NK-92 treated with Interleukin-12 subunit alpha and Interleukin-12 subunit beta, amount 100 ng/mL, for 24 hours (cell line): Measurements from ENCODE around the gene ZNF710.
"Not testable (repeated sequence)": the region's sequence is repeated elsewhere in the genome, so short reads cannot be mapped to it uniquely, and the experiment has no call there.

Source experiments
- DNase-seq: peaks from one replicate; lab custom pipeline; 2025; lab: John Stamatoyannopoulos, UW

Gene ZNF710, protein sequence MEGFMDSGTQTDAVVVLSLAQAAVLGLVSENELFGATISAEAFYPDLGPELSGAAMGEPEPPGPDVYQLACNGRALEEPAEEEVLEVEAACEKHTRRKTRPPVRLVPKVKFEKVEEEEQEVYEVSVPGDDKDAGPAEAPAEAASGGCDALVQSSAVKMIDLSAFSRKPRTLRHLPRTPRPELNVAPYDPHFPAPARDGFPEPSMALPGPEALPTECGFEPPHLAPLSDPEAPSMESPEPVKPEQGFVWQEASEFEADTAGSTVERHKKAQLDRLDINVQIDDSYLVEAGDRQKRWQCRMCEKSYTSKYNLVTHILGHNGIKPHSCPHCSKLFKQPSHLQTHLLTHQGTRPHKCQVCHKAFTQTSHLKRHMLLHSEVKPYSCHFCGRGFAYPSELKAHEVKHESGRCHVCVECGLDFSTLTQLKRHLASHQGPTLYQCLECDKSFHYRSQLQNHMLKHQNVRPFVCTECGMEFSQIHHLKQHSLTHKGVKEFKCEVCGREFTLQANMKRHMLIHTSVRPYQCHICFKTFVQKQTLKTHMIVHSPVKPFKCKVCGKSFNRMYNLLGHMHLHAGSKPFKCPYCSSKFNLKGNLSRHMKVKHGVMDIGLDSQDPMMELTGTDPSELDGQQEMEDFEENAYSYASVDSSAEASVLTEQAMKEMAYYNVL

DNA sequence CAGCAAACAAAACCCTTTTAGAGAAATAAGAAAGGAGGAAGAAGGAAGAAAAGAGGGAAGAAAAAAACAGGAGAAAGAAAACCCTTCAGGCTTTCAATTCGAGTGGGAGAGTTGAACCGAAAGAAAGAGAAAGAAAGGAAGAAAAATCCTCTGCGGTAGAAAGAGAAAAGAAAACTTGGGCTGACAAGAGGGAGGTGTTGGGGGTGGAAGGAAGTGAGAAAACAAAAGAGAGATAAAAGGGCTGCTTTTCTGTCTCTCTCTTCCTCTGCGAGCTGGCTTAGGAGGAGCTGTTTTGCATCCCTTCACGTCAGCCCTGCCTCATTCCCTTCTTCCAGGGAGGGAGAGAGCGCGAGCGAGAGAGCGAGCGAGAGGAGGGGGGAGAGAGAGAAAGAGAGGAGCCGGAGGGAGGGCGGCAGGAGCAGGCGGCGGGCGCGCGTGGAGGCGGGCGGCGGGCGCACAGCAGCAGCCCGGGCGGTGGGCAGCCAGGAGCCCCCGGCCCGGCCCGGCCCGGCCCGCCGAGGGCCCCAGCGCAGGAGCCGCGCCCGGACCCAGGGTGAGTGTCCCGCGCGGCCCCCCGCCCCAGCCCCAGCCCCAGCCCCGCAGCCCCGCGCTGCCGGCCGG is at the start of gene ZNF710:
Gene ZNF710, plus strand, starts transcription at position 263 of the 621 bp plus-strand sequence. CDS start 65,814 bp downstream, outside the sequence.
- DNase-seq: peak; percentile 16

- DNase-seq: no peak
Measured at GRCh38 chr15:89954541-89954940, 46.6 kb upstream of the ZNF710 start.

DNA sequence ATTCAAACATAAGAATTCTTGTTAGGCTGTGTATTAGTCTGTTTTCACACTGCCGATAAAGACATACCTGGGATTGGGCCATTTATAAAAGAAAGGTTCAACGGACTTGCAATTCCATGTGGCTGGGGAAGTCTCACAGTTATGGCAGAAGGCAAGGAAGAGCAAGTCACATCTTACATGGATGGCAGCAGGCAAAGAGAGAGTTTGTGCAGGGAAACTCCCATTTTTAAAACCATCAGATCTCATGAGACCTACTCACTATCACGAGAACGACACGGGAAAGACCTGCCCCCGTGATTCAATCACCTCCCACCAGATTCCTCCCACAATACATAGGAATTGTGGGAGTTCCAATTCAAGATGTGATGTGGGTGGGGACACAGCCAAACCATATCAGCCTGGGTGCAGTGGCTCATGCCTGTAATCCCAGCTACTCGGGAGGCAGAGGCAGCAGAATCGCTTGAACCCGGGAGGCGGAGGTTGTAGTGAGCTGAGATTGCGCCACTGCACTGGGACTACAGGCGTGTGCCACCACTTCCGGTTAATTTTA is 45.6 kb upstream of the ZNF710 start:
- DNase-seq: not testable (repeated sequence)

- DNase-seq: no peak
Measured at GRCh38 chr15:89958107-89958805, 42.9 kb upstream of the ZNF710 start.

GRCh38 chr15:89963301-89964231 is 37.6 kb upstream of the ZNF710 start:
- no peak for DNase-seq

DNA sequence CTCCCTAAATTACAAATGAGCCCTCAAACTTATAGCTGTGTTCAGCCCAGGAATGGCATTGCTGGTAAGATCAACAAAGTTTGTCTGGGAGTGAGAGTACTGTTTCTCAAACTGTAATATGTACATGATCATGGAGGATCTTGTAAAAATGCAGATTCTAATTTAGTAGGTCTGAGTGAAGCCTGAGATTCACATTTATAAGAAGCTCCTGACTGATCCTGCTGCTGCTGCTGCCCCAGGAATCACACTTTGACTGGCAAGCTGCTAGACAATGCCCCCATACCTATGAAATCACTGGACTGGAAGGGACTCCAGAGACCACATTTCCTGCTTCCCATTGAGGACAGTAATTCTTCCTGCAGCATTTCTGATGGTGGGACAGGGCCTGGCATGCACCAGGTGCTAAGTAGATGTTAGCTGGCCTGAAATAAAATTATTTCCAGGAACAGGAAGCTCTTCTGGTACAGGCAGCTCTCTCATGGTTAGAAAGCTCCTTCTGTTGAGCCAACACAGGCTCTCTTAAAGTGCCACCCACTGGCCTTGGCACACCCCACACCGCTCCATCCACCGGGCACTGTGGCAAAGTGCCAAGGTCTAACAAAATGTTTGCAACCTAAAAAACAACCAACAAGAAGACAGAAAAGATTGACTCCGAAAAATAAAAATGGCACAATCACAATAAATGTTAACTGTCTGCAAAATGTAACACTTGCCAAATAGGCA is 36.7 kb upstream of the ZNF710 start:
- DNase-seq: no peak

GRCh38 chr15:89967881-89968280 is 33.2 kb upstream of the ZNF710 start:
- DNase-seq: no peak

GRCh38 chr15:89971592-89971997 is 29.5 kb upstream of the ZNF710 start:
- peak; percentile 58 for DNase-seq

DNA sequence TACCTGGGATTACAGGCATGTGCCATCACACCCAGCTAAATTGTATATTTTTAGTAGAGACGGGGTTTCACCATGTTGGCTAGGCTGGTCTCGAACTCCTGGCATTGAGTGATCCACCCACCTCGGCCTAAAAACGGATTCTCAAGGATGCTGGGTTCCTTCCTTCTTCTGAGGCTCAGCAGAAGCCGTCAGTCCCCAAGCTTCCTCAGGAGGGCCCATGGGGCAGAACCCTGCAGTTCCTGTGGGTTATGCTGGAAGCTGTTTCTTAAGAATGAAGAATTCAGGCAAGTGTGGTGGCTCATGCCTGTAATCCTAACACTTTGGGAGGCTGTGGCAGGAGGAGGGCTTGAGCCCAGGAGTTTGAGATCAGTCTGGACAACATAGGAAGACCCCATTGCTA is 29.0 kb upstream of the ZNF710 start:
- no peak for DNase-seq

GRCh38 chr15:89975482-89976245 is 25.5 kb upstream of the ZNF710 start:
- DNase-seq: no peak

- no peak for DNase-seq
Measured at GRCh38 chr15:89976246-89976600, 24.9 kb upstream of the ZNF710 start.

GRCh38 chr15:89977836-89978235 is 23.3 kb upstream of the ZNF710 start:
- DNase-seq: not testable (repeated sequence)

- DNase-seq: no peak
Measured at GRCh38 chr15:89978914-89979313, 22.2 kb upstream of the ZNF710 start.

- DNase-seq: no peak
Measured at GRCh38 chr15:89980896-89981295, 20.2 kb upstream of the ZNF710 start.

DNA sequence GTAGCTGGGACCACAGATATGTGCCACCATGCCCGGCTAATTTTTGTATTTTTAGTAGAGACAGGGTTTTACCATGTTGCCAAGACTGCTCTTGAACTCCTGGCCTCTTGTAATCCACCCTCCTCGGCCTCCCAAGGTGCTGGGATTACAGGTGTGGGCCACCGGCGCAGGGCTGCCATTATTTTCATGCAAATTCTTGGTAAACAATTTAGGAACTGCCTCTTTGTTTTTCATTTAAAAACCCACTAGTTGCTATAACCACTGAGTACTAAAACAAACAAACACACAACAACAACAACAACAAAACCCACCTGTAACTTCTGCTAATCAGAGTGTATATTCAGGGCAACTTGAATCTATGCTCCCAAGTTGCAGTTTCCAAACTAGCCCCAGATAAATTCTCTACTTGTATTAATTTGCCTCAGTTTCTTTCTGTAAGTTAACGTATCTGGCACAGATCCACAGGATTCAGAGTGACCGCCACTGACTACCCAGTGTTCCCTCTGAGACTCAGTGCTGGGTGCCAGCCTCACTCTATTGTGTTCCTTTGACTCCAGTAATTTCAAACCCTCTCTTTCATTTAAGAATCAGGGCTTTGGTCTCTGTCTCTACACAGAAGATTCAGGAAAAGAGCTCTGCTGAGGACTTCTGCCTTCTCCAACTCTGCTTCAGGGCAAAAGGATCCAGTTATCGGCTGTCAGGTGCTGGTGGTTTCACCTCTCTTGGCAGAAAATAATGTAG is 18.6 kb upstream of the ZNF710 start:
- no peak for DNase-seq

DNA sequence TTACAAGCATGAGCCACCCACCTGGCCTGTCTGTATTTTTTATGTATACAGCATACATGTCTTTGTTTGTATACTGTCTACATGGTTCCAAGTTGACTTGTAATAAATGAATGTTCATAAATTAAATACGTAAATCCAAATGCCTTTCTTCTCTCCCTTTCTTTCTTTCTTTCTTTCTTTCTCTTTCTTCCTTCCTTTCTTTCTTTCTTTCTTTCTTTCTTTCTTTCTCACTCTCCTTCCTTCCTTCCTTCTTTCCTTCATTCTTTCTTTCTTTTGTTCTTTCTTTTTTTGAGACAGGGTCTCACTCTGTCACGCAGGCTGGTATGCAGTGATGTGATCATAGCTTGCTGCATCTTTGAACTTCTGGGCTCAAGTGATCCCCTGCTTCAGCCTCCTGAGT is 17.1 kb upstream of the ZNF710 start:
- DNase-seq: no peak

- no peak for DNase-seq
Measured at GRCh38 chr15:89984421-89985010, 16.6 kb upstream of the ZNF710 start.

- no peak for DNase-seq
Measured at GRCh38 chr15:89985111-89985510, 16.0 kb upstream of the ZNF710 start.
